Measurements from ENCODE around the gene KAT5.
"Not testable (repeated sequence)": the region's sequence is repeated elsewhere in the genome, so short reads cannot be mapped to it uniquely, and the experiment has no call there.

Gene KAT5

GRCh38 chr11:65710421-65710820, 1.6 kb upstream of the KAT5 start:
- no peak for DNase-seq

GRCh38 chr11:65712633-65713076, 603 bp downstream of the KAT5 start:
- DNase-seq: no peak

GRCh38 chr11:65713212-65713969, 1.3 kb downstream of the KAT5 start:
- DNase-seq: no peak

- no peak for DNase-seq
These were observed 2.4 kb downstream of the KAT5 start for GRCh38 chr11:65714433-65714832.

- DNase-seq: no peak
These were observed 4.2 kb downstream of the KAT5 start for GRCh38 chr11:65716302-65716701.

GRCh38 chr11:65716774-65717405, 4.8 kb downstream of the KAT5 start:
- DNase-seq: no peak

GRCh38 chr11:65717906-65718305, 5.9 kb downstream of the KAT5 start:
- DNase-seq: no peak

GRCh38 chr11:65718531-65718930, 6.5 kb downstream of the KAT5 start:
- no peak for DNase-seq

- no peak for DNase-seq
These were observed 7.0 kb downstream of the KAT5 start for GRCh38 chr11:65718964-65719492.

GRCh38 chr11:65719871-65720210, 7.8 kb downstream of the KAT5 start:
- no peak for DNase-seq

- peak; percentile 68 for DNase-seq
These were observed 8.3 kb downstream of the KAT5 start, which contains the start of gene RNASEH2C for GRCh38 chr11:65720211-65720934. TSS of gene RNASEH2C (minus strand) at chr11:65720798. CDS start at chr11:65720758, 40 bp downstream.

GRCh38 chr11:65722261-65722660, 10.2 kb downstream of the KAT5 start:
- DNase-seq: no peak

- DNase-seq: no peak
These were observed 14.6 kb downstream of the KAT5 start for GRCh38 chr11:65726660-65727059.

GRCh38 chr11:65727865-65728264, 15.8 kb downstream of the KAT5 start:
- no peak for DNase-seq

- DNase-seq: no peak
These were observed 18.4 kb downstream of the KAT5 start for GRCh38 chr11:65730461-65730860.

GRCh38 chr11:65735111-65735510, 23.1 kb downstream of the KAT5 start:
- not testable (repeated sequence) for DNase-seq

GRCh38 chr11:65736810-65737209, 24.8 kb downstream of the KAT5 start:
- no peak for DNase-seq

- DNase-seq: no peak
These were observed 27.0 kb downstream of the KAT5 start for GRCh38 chr11:65739022-65739421.

- no peak for DNase-seq
These were observed 29.1 kb downstream of the KAT5 start for GRCh38 chr11:65741185-65741584.

GRCh38 chr11:65742353-65742752, 30.3 kb downstream of the KAT5 start:
- no peak for DNase-seq

- DNase-seq: no peak
These were observed 31.6 kb downstream of the KAT5 start for GRCh38 chr11:65743681-65744025.

GRCh38 chr11:65744026-65744698, 32.1 kb downstream of the KAT5 start:
- DNase-seq: no peak

- DNase-seq: no peak
These were observed 32.6 kb downstream of the KAT5 start for GRCh38 chr11:65744699-65745042.

All from CD4-positive, alpha-beta T cell treated with Interleukin-4 for 4 hours (primary cell).